GM23338 (cell line): ENCODE results near the gene RAD51C. TPM values are rescaled to one million over a fixed set of nuclear protein-coding genes. Genes with fewer than 3 reads are reported as not detected.

Experiments
- ATAC-seq: fragments of 200-7000 bp; cut with Tn5 transposase; 3 replicates; pipeline ENCODE4 v1.9.1; 2020
- DNase-seq: peaks from one replicate; pipeline ENCODE4 v3.0.0-alpha.2; 2015; ENCODE audit warnings: low spot score
- H2AFZ ChIP-seq: fragments of 200-600 bp; sonication (generic); 2 replicates; pipeline ENCODE4 v1.8.0; 2016; ENCODE audit warnings: antibody characterized with exemption, mild to moderate bottlenecking, moderate library complexity
- H3F3A ChIP-seq: fragments of 200-600 bp; sonication (generic); replicated peaks from 2 replicates; pipeline ENCODE4 v1.8.0; 2017; ENCODE audit warnings: antibody characterized with exemption, mixed run types, low read depth
- H3K27ac ChIP-seq: fragments of 200-600 bp; sonication (generic); 2 replicates; pipeline ENCODE4 v1.6.1; 2016; ENCODE audit warnings: low read depth
- H3K27me3 ChIP-seq: fragments of 200-600 bp; sonication (generic); 2 replicates; pipeline ENCODE4 v1.8.0; 2016; ENCODE audit warnings: mild to moderate bottlenecking, mixed run types, moderate library complexity; ENCODE audit not compliant: insufficient read depth
- H3K36me3 ChIP-seq: fragments of 200-600 bp; sonication (generic); 2 replicates; pipeline ENCODE4 v1.8.0; 2016; ENCODE audit warnings: mild to moderate bottlenecking; ENCODE audit not compliant: insufficient read depth
- H3K4me1 ChIP-seq: fragments of 200-600 bp; sonication (generic); 2 replicates; pipeline ENCODE4 v1.8.0; 2016; ENCODE audit warnings: mild to moderate bottlenecking, moderate library complexity; ENCODE audit not compliant: insufficient read depth
- H3K4me2 ChIP-seq: fragments of 200-600 bp; sonication (generic); 2 replicates; pipeline ENCODE4 v1.7.1; 2017; ENCODE audit warnings: mixed run types
- H3K4me3 ChIP-seq: fragments of 200-600 bp; sonication (generic); 2 replicates; pipeline ENCODE4 v1.6.1; 2016; ENCODE audit warnings: mixed run types
- H3K79me2 ChIP-seq: fragments of 200-600 bp; sonication (generic); replicated peaks from 2 replicates; pipeline ENCODE4 v1.8.0; 2017; ENCODE audit warnings: mild to moderate bottlenecking; ENCODE audit not compliant: insufficient read depth
- H3K9me2 ChIP-seq: fragments of 200-600 bp; sonication (generic); 2 replicates; pipeline ENCODE4 v1.8.0; 2017; ENCODE audit not compliant: insufficient read depth
- H4K20me1 ChIP-seq: fragments of 200-600 bp; sonication (generic); replicated peaks from 2 replicates; pipeline ENCODE4 v1.8.0; 2017; ENCODE audit warnings: mild to moderate bottlenecking; ENCODE audit not compliant: insufficient read depth
- H3K27ac Mint-ChIP-seq: 2 replicates; pipeline ENCODE4 v1.8.0; 2020; ENCODE audit warnings: inconsistent platforms, mild to moderate bottlenecking, moderate library complexity, mixed read lengths
- H3K27me3 Mint-ChIP-seq: 3 replicates; pipeline ENCODE4 v1.8.0; 2022; ENCODE audit warnings: low read depth, mild to moderate bottlenecking, moderate library complexity, mixed read lengths, inconsistent platforms; ENCODE audit not compliant: insufficient read depth, poor library complexity
- H3K36me3 Mint-ChIP-seq: 3 replicates; pipeline ENCODE4 v1.8.0; 2021; ENCODE audit warnings: low read depth, mild to moderate bottlenecking, inconsistent platforms, moderate library complexity, mixed read lengths
- H3K4me1 Mint-ChIP-seq: 3 replicates; pipeline ENCODE4 v1.8.0; 2020; ENCODE audit warnings: mild to moderate bottlenecking, inconsistent platforms, mixed read lengths
- H3K4me3 Mint-ChIP-seq: 3 replicates; pipeline ENCODE4 v1.8.0; 2021; ENCODE audit warnings: moderate library complexity, mild to moderate bottlenecking, inconsistent platforms, mixed read lengths
- H3K9me3 Mint-ChIP-seq: 3 replicates; pipeline ENCODE4 v1.8.0; 2020; ENCODE audit warnings: moderate library complexity, mild to moderate bottlenecking, inconsistent platforms, mixed read lengths
- CREB1 ChIP-seq: fragments of 250-450 bp; sonication (Bioruptor Pico); IDR thresholded peaks from 2 replicates; pipeline ENCODE4 v1.5.0; 2020; ENCODE audit warnings: low read depth, mild to moderate bottlenecking, moderate library complexity
- EZH2 ChIP-seq: fragments of 200-600 bp; sonication (generic); IDR thresholded peaks from one replicate; pipeline ENCODE4 v1.8.0; 2017; ENCODE audit warnings: antibody characterized with exemption, mild to moderate bottlenecking, low read depth; ENCODE audit not compliant: unreplicated experiment
- EZH2phosphoT487 ChIP-seq: fragments of 200-600 bp; sonication (generic); IDR thresholded peaks from one replicate; pipeline ENCODE4 v1.8.1; 2018; ENCODE audit warnings: antibody characterized with exemption; ENCODE audit not compliant: unreplicated experiment
- JUNB ChIP-seq: IDR thresholded peaks from one replicate; pipeline ENCODE4 v1.6.1; 2016; ENCODE audit warnings: antibody characterized with exemption; ENCODE audit not compliant: unreplicated experiment
- NANOG ChIP-seq: IDR thresholded peaks from 2 replicates; pipeline ENCODE4 v1.6.1; 2016; ENCODE audit warnings: antibody characterized with exemption, borderline replicate concordance
- POLR2AphosphoS5 ChIP-seq: IDR thresholded peaks from 2 replicates; pipeline ENCODE4 v1.6.1; 2016; ENCODE audit warnings: antibody characterized with exemption, low read depth
- STAT1 ChIP-seq: IDR thresholded peaks from one replicate; pipeline ENCODE4 v1.6.1; 2016; ENCODE audit warnings: antibody characterized with exemption; ENCODE audit not compliant: unreplicated experiment
- ZNF114 ChIP-seq: fragments of 250-450 bp; sonication (Bioruptor Pico); IDR thresholded peaks from 2 replicates; pipeline ENCODE4 v1.5.0; 2020; ENCODE audit warnings: mild to moderate bottlenecking, moderate library complexity
- ZNF331 ChIP-seq: fragments of 250-450 bp; sonication (Bioruptor Pico); IDR thresholded peaks from 2 replicates; pipeline ENCODE4 v1.5.0; 2020; ENCODE audit warnings: low read depth, mild to moderate bottlenecking, moderate library complexity
- polyA plus RNA-seq: library from polyadenylated mRNA; unstranded; fragments of >200 nt; fragmentation: Nextera tagmentation; extraction: Ambion mirVana; gene quantifications from 2 replicates; pipeline ENCODE4 v1.2.1, GENCODE V29; 2016
- total RNA-seq: library from RNA; depleted of rRNA; stranded (reverse); fragments of >200 nt; shearing (Covaris generic); gene quantifications from 2 replicates; pipeline ENCODE4 v1.2.3, GENCODE V29; 2014
- TF ChIP-seq, protein P1 (sequence below): fragments of 250-450 bp; sonication (Bioruptor Pico); IDR thresholded peaks from 2 replicates; pipeline ENCODE4 v1.5.0; 2020; ENCODE audit warnings: mild to moderate bottlenecking, moderate library complexity
- TF ChIP-seq, protein P2 (sequence below), 2 experiments: fragments of 200-600 bp in 1 of 2; sonication (generic) in 1 of 2; conservative IDR thresholded peaks; 2 replicates each; pipeline versions ENCODE4 v1.5.1 to v1.6.1; 2016 to 2017; ENCODE audit warnings: antibody characterized with exemption in 2 of 2, low read depth in 2 of 2, mild to moderate bottlenecking in 2 of 2, moderate library complexity in 1 of 2
- TF ChIP-seq, protein P3 (sequence below): IDR thresholded peaks from 2 replicates; pipeline ENCODE4 v1.6.1; 2016; ENCODE audit warnings: antibody characterized with exemption
- TF ChIP-seq, protein P4 (sequence below): IDR thresholded peaks from one replicate; pipeline ENCODE4 v1.6.1; 2018; ENCODE audit warnings: antibody characterized with exemption; ENCODE audit not compliant: unreplicated experiment

RAD51C gene
- total and polyA plus RNA-seq, 2 experiments from 2014 or later = 9.3 to 33.6 TPM

DNA sequence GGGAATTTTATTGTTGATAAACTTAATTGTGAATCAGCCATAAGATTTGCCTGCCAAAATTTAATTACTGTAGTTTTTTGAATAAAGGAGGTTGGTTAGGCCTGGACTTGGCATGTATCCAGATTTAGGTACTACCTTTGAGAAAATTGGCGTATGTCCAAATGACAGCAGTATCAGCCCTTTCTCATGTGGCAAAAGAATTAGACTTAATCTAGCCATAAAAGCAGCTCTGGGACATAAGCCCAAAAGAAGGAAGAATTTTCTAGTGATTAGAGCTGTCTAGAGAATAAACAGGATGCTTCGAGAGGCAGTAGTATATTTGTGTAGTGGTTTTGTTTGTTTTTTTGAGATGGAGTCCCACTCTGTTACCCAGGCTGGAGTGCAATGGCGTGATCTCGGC lies 91.0 kb downstream of the RAD51C start:
- H3K4me1 Mint-ChIP-seq = peaks cover 4% of the 10 kb centered on the region; the same call in 2 of the 3 replicates

More for the DNA sequence above, 91.0 kb downstream of the RAD51C start:
- Histone ChIP-seq H4K20me1 (no peaks in the 10 kb centered on the region), H3K4me3 (no peak overlapping the region), H3K27me3 (no peaks in the 10 kb centered on the region), H3K4me2 (no peak overlapping the region), H2AFZ (no peak overlapping the region), H3K27ac (no peak overlapping the region), H3K36me3 (no peaks in the 10 kb centered on the region), H3F3A (no peaks in the 10 kb centered on the region), H3K4me1 (no peaks in the 10 kb centered on the region), H3K9me2 (no peaks in the 10 kb centered on the region), H3K79me2 (no peaks in the 10 kb centered on the region)
- no peak overlapping the region for H3K4me3 Mint-ChIP-seq
- DNase-seq (no peak), ATAC-seq (no peak)
- no peaks in the 10 kb centered on the region; the same call in 2 of the 3 replicates for H3K36me3 Mint-ChIP-seq
- peaks cover 7% of the 10 kb centered on the region for H3K27me3 Mint-ChIP-seq
- no peak overlapping the region for H3K27ac Mint-ChIP-seq
- H3K9me3 Mint-ChIP-seq = no peaks in the 10 kb centered on the region
- no peak for TF ChIP-seq EZH2
- TF ChIP-seq JUNB = no peak
- TF ChIP-seq EZH2phosphoT487 = no peak
- TF ChIP-seq, protein P1, sequence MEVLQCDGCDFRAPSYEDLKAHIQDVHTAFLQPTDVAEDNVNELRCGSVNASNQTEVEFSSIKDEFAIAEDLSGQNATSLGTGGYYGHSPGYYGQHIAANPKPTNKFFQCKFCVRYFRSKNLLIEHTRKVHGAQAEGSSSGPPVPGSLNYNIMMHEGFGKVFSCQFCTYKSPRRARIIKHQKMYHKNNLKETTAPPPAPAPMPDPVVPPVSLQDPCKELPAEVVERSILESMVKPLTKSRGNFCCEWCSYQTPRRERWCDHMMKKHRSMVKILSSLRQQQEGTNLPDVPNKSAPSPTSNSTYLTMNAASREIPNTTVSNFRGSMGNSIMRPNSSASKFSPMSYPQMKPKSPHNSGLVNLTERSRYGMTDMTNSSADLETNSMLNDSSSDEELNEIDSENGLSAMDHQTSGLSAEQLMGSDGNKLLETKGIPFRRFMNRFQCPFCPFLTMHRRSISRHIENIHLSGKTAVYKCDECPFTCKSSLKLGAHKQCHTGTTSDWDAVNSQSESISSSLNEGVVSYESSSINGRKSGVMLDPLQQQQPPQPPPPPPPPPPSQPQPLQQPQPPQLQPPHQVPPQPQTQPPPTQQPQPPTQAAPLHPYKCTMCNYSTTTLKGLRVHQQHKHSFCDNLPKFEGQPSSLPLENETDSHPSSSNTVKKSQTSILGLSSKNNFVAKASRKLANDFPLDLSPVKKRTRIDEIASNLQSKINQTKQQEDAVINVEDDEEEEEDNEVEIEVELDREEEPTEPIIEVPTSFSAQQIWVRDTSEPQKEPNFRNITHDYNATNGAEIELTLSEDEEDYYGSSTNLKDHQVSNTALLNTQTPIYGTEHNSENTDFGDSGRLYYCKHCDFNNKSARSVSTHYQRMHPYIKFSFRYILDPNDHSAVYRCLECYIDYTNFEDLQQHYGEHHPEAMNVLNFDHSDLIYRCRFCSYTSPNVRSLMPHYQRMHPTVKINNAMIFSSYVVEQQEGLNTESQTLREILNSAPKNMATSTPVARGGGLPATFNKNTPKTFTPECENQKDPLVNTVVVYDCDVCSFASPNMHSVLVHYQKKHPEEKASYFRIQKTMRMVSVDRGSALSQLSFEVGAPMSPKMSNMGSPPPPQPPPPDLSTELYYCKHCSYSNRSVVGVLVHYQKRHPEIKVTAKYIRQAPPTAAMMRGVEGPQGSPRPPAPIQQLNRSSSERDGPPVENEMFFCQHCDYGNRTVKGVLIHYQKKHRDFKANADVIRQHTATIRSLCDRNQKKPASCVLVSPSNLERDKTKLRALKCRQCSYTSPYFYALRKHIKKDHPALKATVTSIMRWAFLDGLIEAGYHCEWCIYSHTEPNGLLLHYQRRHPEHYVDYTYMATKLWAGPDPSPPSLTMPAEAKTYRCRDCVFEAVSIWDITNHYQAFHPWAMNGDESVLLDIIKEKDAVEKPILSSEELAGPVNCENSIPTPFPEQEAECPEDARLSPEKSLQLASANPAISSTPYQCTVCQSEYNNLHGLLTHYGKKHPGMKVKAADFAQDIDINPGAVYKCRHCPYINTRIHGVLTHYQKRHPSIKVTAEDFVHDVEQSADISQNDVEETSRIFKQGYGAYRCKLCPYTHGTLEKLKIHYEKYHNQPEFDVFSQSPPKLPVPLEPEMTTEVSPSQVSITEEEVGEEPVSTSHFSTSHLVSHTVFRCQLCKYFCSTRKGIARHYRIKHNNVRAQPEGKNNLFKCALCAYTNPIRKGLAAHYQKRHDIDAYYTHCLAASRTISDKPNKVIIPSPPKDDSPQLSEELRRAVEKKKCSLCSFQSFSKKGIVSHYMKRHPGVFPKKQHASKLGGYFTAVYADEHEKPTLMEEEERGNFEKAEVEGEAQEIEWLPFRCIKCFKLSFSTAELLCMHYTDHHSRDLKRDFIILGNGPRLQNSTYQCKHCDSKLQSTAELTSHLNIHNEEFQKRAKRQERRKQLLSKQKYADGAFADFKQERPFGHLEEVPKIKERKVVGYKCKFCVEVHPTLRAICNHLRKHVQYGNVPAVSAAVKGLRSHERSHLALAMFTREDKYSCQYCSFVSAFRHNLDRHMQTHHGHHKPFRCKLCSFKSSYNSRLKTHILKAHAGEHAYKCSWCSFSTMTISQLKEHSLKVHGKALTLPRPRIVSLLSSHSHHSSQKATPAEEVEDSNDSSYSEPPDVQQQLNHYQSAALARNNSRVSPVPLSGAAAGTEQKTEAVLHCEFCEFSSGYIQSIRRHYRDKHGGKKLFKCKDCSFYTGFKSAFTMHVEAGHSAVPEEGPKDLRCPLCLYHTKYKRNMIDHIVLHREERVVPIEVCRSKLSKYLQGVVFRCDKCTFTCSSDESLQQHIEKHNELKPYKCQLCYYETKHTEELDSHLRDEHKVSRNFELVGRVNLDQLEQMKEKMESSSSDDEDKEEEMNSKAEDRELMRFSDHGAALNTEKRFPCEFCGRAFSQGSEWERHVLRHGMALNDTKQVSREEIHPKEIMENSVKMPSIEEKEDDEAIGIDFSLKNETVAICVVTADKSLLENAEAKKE (CRISPR knock-in tag) = no peak
- no peak for TF ChIP-seq ZNF114 (CRISPR knock-in tag)
- no peak for TF ChIP-seq POLR2AphosphoS5
- TF ChIP-seq ZNF331 (CRISPR knock-in tag) = no peak
- TF ChIP-seq STAT1 = no peak
- TF ChIP-seq CREB1 (CRISPR knock-in tag) = no peak
- TF ChIP-seq, protein P2, sequence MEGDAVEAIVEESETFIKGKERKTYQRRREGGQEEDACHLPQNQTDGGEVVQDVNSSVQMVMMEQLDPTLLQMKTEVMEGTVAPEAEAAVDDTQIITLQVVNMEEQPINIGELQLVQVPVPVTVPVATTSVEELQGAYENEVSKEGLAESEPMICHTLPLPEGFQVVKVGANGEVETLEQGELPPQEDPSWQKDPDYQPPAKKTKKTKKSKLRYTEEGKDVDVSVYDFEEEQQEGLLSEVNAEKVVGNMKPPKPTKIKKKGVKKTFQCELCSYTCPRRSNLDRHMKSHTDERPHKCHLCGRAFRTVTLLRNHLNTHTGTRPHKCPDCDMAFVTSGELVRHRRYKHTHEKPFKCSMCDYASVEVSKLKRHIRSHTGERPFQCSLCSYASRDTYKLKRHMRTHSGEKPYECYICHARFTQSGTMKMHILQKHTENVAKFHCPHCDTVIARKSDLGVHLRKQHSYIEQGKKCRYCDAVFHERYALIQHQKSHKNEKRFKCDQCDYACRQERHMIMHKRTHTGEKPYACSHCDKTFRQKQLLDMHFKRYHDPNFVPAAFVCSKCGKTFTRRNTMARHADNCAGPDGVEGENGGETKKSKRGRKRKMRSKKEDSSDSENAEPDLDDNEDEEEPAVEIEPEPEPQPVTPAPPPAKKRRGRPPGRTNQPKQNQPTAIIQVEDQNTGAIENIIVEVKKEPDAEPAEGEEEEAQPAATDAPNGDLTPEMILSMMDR (conservative IDR thresholded peaks at IDR 0.05; ENCODE audit: low read depth in 2 of 2) = no peak
- TF ChIP-seq, protein P3, sequence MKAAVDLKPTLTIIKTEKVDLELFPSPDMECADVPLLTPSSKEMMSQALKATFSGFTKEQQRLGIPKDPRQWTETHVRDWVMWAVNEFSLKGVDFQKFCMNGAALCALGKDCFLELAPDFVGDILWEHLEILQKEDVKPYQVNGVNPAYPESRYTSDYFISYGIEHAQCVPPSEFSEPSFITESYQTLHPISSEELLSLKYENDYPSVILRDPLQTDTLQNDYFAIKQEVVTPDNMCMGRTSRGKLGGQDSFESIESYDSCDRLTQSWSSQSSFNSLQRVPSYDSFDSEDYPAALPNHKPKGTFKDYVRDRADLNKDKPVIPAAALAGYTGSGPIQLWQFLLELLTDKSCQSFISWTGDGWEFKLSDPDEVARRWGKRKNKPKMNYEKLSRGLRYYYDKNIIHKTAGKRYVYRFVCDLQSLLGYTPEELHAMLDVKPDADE = no peak
- no peak for TF ChIP-seq NANOG
- TF ChIP-seq, protein P4, sequence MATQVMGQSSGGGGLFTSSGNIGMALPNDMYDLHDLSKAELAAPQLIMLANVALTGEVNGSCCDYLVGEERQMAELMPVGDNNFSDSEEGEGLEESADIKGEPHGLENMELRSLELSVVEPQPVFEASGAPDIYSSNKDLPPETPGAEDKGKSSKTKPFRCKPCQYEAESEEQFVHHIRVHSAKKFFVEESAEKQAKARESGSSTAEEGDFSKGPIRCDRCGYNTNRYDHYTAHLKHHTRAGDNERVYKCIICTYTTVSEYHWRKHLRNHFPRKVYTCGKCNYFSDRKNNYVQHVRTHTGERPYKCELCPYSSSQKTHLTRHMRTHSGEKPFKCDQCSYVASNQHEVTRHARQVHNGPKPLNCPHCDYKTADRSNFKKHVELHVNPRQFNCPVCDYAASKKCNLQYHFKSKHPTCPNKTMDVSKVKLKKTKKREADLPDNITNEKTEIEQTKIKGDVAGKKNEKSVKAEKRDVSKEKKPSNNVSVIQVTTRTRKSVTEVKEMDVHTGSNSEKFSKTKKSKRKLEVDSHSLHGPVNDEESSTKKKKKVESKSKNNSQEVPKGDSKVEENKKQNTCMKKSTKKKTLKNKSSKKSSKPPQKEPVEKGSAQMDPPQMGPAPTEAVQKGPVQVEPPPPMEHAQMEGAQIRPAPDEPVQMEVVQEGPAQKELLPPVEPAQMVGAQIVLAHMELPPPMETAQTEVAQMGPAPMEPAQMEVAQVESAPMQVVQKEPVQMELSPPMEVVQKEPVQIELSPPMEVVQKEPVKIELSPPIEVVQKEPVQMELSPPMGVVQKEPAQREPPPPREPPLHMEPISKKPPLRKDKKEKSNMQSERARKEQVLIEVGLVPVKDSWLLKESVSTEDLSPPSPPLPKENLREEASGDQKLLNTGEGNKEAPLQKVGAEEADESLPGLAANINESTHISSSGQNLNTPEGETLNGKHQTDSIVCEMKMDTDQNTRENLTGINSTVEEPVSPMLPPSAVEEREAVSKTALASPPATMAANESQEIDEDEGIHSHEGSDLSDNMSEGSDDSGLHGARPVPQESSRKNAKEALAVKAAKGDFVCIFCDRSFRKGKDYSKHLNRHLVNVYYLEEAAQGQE = no peak
